ENCODE data around the gene OR52E5.

GRCh38 chr11:5928271-5928670, 35.3 kb downstream of the OR52E5 start:
- TF ChIP-seq CTCF (IDR thresholded peaks at IDR 0.05) (no peak), POLR2A (IDR thresholded peaks at IDR 0.05) (no peak)
